Tibial nerve (tissue), 3 donors: ENCODE measurements around the gene ZNF496.

Experiments
- CTCF ChIP-seq, 5 experiments: fragments of 200-600 bp in 3 of 5; fragments of 450-650 bp in 2 of 5; sonication (generic) in 3 of 5; IDR thresholded peaks; one replicate each; pipeline ENCODE4 v1.5.1; 2016 to 2019; ENCODE audit warnings: antibody characterized with exemption in 5 of 5, mild to moderate bottlenecking in 3 of 5, moderate library complexity in 2 of 5
- POLR2A ChIP-seq, 2 donors: fragments of 450-650 bp; IDR thresholded peaks; one replicate each; pipeline ENCODE4 v1.6.1; 2017; ENCODE audit warnings: antibody characterized with exemption in 2 of 2, mild to moderate bottlenecking in 2 of 2, moderate library complexity in 2 of 2

- TF ChIP-seq POLR2A (IDR thresholded peaks at IDR 0.05) (no peak), CTCF (IDR thresholded peaks at IDR 0.05) (no peak)
These were observed 27.3 kb upstream of the ZNF496 start for GRCh38 chr1:247358920-247359319.
